B cell (primary cell): ENCODE data around the gene ALKBH8. TPM values are rescaled to one million over a fixed set of nuclear protein-coding genes. Genes with fewer than 3 reads are reported as not detected.

Experiments used
- ATAC-seq: fragments of 200-7000 bp; cut with Tn5 transposase; one replicate; pipeline ENCODE4 v1.10.0; 2021; ENCODE audit warnings: low read depth, mild to moderate bottlenecking, moderate number of reproducible peaks, moderate library complexity
- CTCF ChIA-PET: fragments of 350-600 bp; sonication (Branson Sonifier 250); formaldehyde crosslinking; loops from one replicate; lab custom pipeline; 2021; ENCODE audit warnings: antibody characterized with exemption, inconsistent platforms; lab: Charles Lee
- POLR2A ChIA-PET: fragments of 350-600 bp; sonication (Branson Sonifier 250); formaldehyde crosslinking; loops from one replicate; lab custom pipeline; 2021; ENCODE audit warnings: antibody characterized with exemption; lab: Charles Lee
- DNase-seq: peaks from one replicate; pipeline ENCODE4 v3.0.0; 2013
- H2AFZ ChIP-seq: 2 replicates; pipeline ENCODE4 v1.6.1; 2012; ENCODE audit warnings: mild to moderate bottlenecking, low read depth, low read length; ENCODE audit not compliant: insufficient read depth, poor library complexity, severe bottlenecking
- H3K27ac ChIP-seq, 2 donors: 1 replicate in 1 of 2; 2 replicates in 1 of 2; pipeline ENCODE4 v1.5.1; 2012 to 2013; ENCODE audit warnings: low read length in 2 of 2, mild to moderate bottlenecking in 2 of 2, moderate library complexity in 1 of 2
- H3K27me3 ChIP-seq, 4 experiments: fragments of 200-600 bp in 1 of 4; sonication (generic) in 1 of 4; replicated peaks in 1 of 4; 1 replicate in 2 of 4; 2 replicates in 2 of 4; pipeline versions ENCODE4 v1.6.1 to v1.7.0; 2013 to 2016; ENCODE audit warnings: low read length in 3 of 4, mild to moderate bottlenecking in 2 of 4, mixed read lengths in 1 of 4, moderate library complexity in 1 of 4; ENCODE audit not compliant: insufficient read depth in 4 of 4, control insufficient read depth in 3 of 4; ENCODE audit errors: control extremely low read depth in 1 of 4
- H3K36me3 ChIP-seq, 2 experiments: replicated peaks in 1 of 2; 1 replicate in 1 of 2; 2 replicates in 1 of 2; pipeline versions ENCODE4 v1.6.1 to v1.7.1; 2013; ENCODE audit warnings: low read length in 1 of 2; ENCODE audit not compliant: insufficient read depth in 2 of 2, control insufficient read depth in 1 of 2; ENCODE audit errors: control extremely low read depth in 1 of 2, extremely low read depth in 1 of 2
- H3K4me1 ChIP-seq, 2 donors: fragments of 200-600 bp in 1 of 2; sonication (generic) in 1 of 2; 1 replicate in 1 of 2; 2 replicates in 1 of 2; pipeline versions ENCODE4 v1.5.1 to v1.6.1; 2013 to 2017; ENCODE audit warnings: low read length in 2 of 2; ENCODE audit not compliant: control insufficient read depth in 2 of 2, insufficient read depth in 2 of 2
- H3K4me2 ChIP-seq: replicated peaks from 2 replicates; pipeline ENCODE3; 2012; ENCODE audit warnings: mild to moderate bottlenecking, low read depth, low read length; ENCODE audit not compliant: poor library complexity, severe bottlenecking
- H3K4me3 ChIP-seq, 5 experiments: fragments of 200-600 bp in 1 of 5; sonication (generic) in 1 of 5; 1 replicate in 3 of 5; 2 replicates in 2 of 5; pipeline versions ENCODE4 v1.5.1 to v1.7.0; 2011 to 2016; ENCODE audit warnings: low read length in 4 of 5, mild to moderate bottlenecking in 4 of 5, low read depth in 2 of 5, control low read depth in 1 of 5, moderate library complexity in 1 of 5; ENCODE audit not compliant: insufficient read depth in 1 of 5; ENCODE audit errors: control extremely low read depth in 1 of 5, extremely low read depth in 1 of 5
- H3K79me2 ChIP-seq: fragments of 200-600 bp; sonication (generic); one replicate; pipeline ENCODE4 v1.6.0; 2016; ENCODE audit warnings: low read length; ENCODE audit not compliant: control insufficient read depth, insufficient read depth
- H3K9ac ChIP-seq: fragments of 200-600 bp; sonication (generic); 2 replicates; pipeline ENCODE4 v1.6.1; 2017; ENCODE audit warnings: mild to moderate bottlenecking, low read length, moderate library complexity
- H3K9me3 ChIP-seq, 3 donors: one replicate each; pipeline versions ENCODE4 v1.6.1 to v1.7.1; 2013; ENCODE audit warnings: low read length in 2 of 3; ENCODE audit not compliant: control insufficient read depth in 2 of 3, insufficient read depth in 1 of 3; ENCODE audit errors: control extremely low read depth in 1 of 3
- H4K20me1 ChIP-seq: 2 replicates; pipeline ENCODE4 v1.6.0; 2012; ENCODE audit warnings: mild to moderate bottlenecking, low read length; ENCODE audit not compliant: insufficient read depth, control insufficient read depth, poor library complexity, severe bottlenecking
- H3K27ac Mint-ChIP-seq: one replicate; pipeline ENCODE4 v1.8.0; 2021; ENCODE audit warnings: mixed read lengths
- H3K27me3 Mint-ChIP-seq: one replicate; pipeline ENCODE4 v1.8.0; 2021; ENCODE audit warnings: mixed read lengths
- H3K4me1 Mint-ChIP-seq: one replicate; pipeline ENCODE4 v1.8.0; 2021; ENCODE audit warnings: mixed read lengths
- H3K4me3 Mint-ChIP-seq: one replicate; pipeline ENCODE4 v1.8.0; 2021; ENCODE audit warnings: mixed read lengths
- H3K9me3 Mint-ChIP-seq: one replicate; pipeline ENCODE4 v1.8.0; 2022; ENCODE audit warnings: mixed read lengths; ENCODE audit not compliant: insufficient read depth
- CTCF ChIP-seq: fragments of 200-600 bp; IDR thresholded peaks from one replicate; pipeline ENCODE4 v1.8.0; 2022; ENCODE audit warnings: antibody characterized with exemption, mild to moderate bottlenecking
- EZH2 ChIP-seq: IDR thresholded peaks from 2 replicates; pipeline ENCODE4 v1.6.1; 2012; ENCODE audit warnings: borderline replicate concordance, low read depth, mild to moderate bottlenecking, moderate library complexity, low read length; ENCODE audit not compliant: insufficient read depth, poor library complexity, severe bottlenecking
- WGBS: methylation state at CpG from one replicate; pipeline ENCODE4 v1.1.5; 2013; ENCODE audit warnings: missing lambda C conversion rate; ENCODE audit not compliant: insufficient coverage; 5-methylcytosine and 5-hydroxymethylcytosine counted together
- intact Hi-C: fragments of 100-400 bp; cut with micrococcal nuclease; formaldehyde crosslinking; loops from one replicate; pipeline ENCODE4 v1.10.0; 2022
- polyA plus RNA-seq: library from polyadenylated mRNA; depleted of rRNA; stranded (reverse); fragments of >200 nt; gene quantifications from 2 replicates; pipeline ENCODE4 v1.2.3, GENCODE V29; 2012
- total RNA-seq, 2 donors: library from RNA; stranded (reverse); fragments of 120-200 nt in 1 of 2; gene quantifications; 1 replicate in 1 of 2; 2 replicates in 1 of 2; pipeline versions ENCODE4 v1.2.3 to v1.2.4, GENCODE V29; 2013 to 2022

Gene ALKBH8
- total and polyA plus RNA-seq, 2 donors (not counting 1 experiment from before 2014, with no cell fraction given) = 4.0 to 13.3 TPM

- Histone ChIP-seq H3K9ac (peak within 1 kb of the TSS; percentile 70), H4K20me1 (no peaks in the 10 kb centered on the region), H3K4me1 (peaks cover 25 to 28% of the 10 kb centered on the region in 2 donors), H3K79me2 (no peaks in the 10 kb centered on the region), H3K27ac (no peak within 1 kb of the TSS), H3K36me3 (no peaks in the 10 kb centered on the region), H2AFZ (peak within 1 kb of the TSS; percentile 70), H3K4me2 (peak within 1 kb of the TSS; percentile 90), H3K9me3 (peaks cover 0 to 6% (median 5%) of the 10 kb centered on the region in 3 donors), H3K4me3 (peak within 1 kb of the TSS; percentile 23 to 69 (median 48)), H3K27me3 (peaks cover 0 to 70% (median 64%) of the 10 kb centered on the region in 4 experiments)
- POLR2A ChIA-PET = interaction anchor here (0.5 kb wide), 1 partner anchor 324 kb away, joined by 5 read pairs; no protein-coding TSS in a partner anchor
- WGBS = 2% methylated on average over 67 of the region's 74 CpGs
- H3K27me3 Mint-ChIP-seq = peaks cover 84% of the 10 kb centered on the region
- DNase-seq = peak; percentile 38
- peak; percentile 46 for ATAC-seq
- no peak within 1 kb of the TSS for H3K27ac Mint-ChIP-seq
- no peaks in the 10 kb centered on the region for H3K9me3 Mint-ChIP-seq
- peaks cover 27% of the 10 kb centered on the region for H3K4me1 Mint-ChIP-seq
- intact Hi-C loops = no loop called here
- CTCF ChIA-PET = no interaction called here
- TF ChIP-seq CTCF (no peak), EZH2 (no peak)
- H3K4me3 Mint-ChIP-seq = peak within 1 kb of the TSS; percentile 88
These were observed 25.2 kb upstream of the ALKBH8 start, which contains the start of gene ELMOD1 for GRCh38 chr11:107590460-107591377. ELMOD1 (plus strand) TSS chr11:107591147; CDS start chr11:107618190, 27,043 bp downstream.
